Chondrocyte (in vitro differentiated cells): Measurements from ENCODE around the gene TNFRSF8. TPM values are rescaled to one million over a fixed set of nuclear protein-coding genes. Genes with fewer than 3 reads are reported as not detected.

Source experiments
- DNase-seq: peaks from one replicate; pipeline ENCODE4 v3.0.0; 2021; ENCODE audit warnings: mixed read lengths, low spot score
- H3K27ac Mint-ChIP-seq: one replicate; pipeline ENCODE4 v1.8.0; 2021; ENCODE audit warnings: mild to moderate bottlenecking, moderate library complexity, mixed read lengths; ENCODE audit not compliant: unreplicated experiment
- H3K27me3 Mint-ChIP-seq: 2 replicates; pipeline ENCODE4 v1.8.0; 2021; ENCODE audit warnings: low read depth, mixed read lengths
- H3K36me3 Mint-ChIP-seq: 2 replicates; pipeline ENCODE4 v1.8.0; 2021; ENCODE audit warnings: low read depth, mixed read lengths
- H3K4me1 Mint-ChIP-seq: 2 replicates; pipeline ENCODE4 v1.8.0; 2021; ENCODE audit warnings: low read depth, mild to moderate bottlenecking, mixed read lengths
- H3K4me3 Mint-ChIP-seq: one replicate; pipeline ENCODE4 v1.8.0; 2021; ENCODE audit warnings: mild to moderate bottlenecking, moderate library complexity, mixed read lengths; ENCODE audit not compliant: unreplicated experiment
- H3K9me3 Mint-ChIP-seq: 2 replicates; pipeline ENCODE4 v1.8.0; 2021; ENCODE audit warnings: low read depth, mixed read lengths
- CTCF ChIP-seq: fragments of 200-600 bp; sonication (generic); IDR thresholded peaks from 2 replicates; pipeline ENCODE4 v1.5.0; 2021; ENCODE audit warnings: antibody characterized with exemption, mild to moderate bottlenecking, moderate library complexity
- total RNA-seq: library from RNA; stranded (reverse); gene quantifications from 3 replicates; pipeline ENCODE4 v1.2.1, GENCODE V29; 2021

The TNFRSF8 gene
- total RNA-seq, 1 donor from 2014 or later = not detected

GRCh38 chr1:12059722-12060464, 3.2 kb upstream of the TNFRSF8 start:
- no peak overlapping the region for H3K4me3 Mint-ChIP-seq
- no peak for DNase-seq
- H3K9me3 Mint-ChIP-seq = no peaks in the 10 kb centered on the region
- no peak for TF ChIP-seq CTCF
- no peak overlapping the region for H3K27ac Mint-ChIP-seq
- peaks cover 32% of the 10 kb centered on the region for H3K27me3 Mint-ChIP-seq
- peaks cover 5% of the 10 kb centered on the region for H3K4me1 Mint-ChIP-seq
- peaks cover 4% of the 10 kb centered on the region for H3K36me3 Mint-ChIP-seq

- peaks cover 4% of the 10 kb centered on the region for H3K36me3 Mint-ChIP-seq
- peaks cover 32% of the 10 kb centered on the region for H3K27me3 Mint-ChIP-seq
- no peak for TF ChIP-seq CTCF
Observed at GRCh38 chr1:12060500-12060899, 2.6 kb upstream of the TNFRSF8 start.

GRCh38 chr1:12064073-12064969, 1.2 kb downstream of the TNFRSF8 start:
- no peak overlapping the region for H3K4me3 Mint-ChIP-seq
- H3K36me3 Mint-ChIP-seq = peaks cover 4% of the 10 kb centered on the region

More at GRCh38 chr1:12060500-12060899, 2.6 kb upstream of the TNFRSF8 start:
- Mint-ChIP-seq H3K9me3 (no peaks in the 10 kb centered on the region), H3K4me1 (peaks cover 5% of the 10 kb centered on the region), H3K4me3 (no peak overlapping the region), H3K27ac (no peak overlapping the region)
- no peak for DNase-seq

GRCh38 chr1:12065872-12066271, 2.8 kb downstream of the TNFRSF8 start:
- H3K9me3 Mint-ChIP-seq = no peaks in the 10 kb centered on the region
- no peak overlapping the region for H3K27ac Mint-ChIP-seq
- peaks cover 23% of the 10 kb centered on the region for H3K4me1 Mint-ChIP-seq
- H3K27me3 Mint-ChIP-seq = peaks cover 30% of the 10 kb centered on the region
- no peak overlapping the region for H3K4me3 Mint-ChIP-seq
- no peaks in the 10 kb centered on the region for H3K36me3 Mint-ChIP-seq
- DNase-seq = no peak
- no peak for TF ChIP-seq CTCF

More at GRCh38 chr1:12064073-12064969, 1.2 kb downstream of the TNFRSF8 start:
- H3K27ac Mint-ChIP-seq = no peak overlapping the region
- H3K4me1 Mint-ChIP-seq = peaks cover 18% of the 10 kb centered on the region
- no peak for TF ChIP-seq CTCF
- no peak for DNase-seq
- H3K9me3 Mint-ChIP-seq = no peaks in the 10 kb centered on the region
- H3K27me3 Mint-ChIP-seq = peaks cover 38% of the 10 kb centered on the region
